ENCODE measurements around the gene ATP2A1. TPM values are rescaled to one million over a fixed set of nuclear protein-coding genes. Genes with fewer than 3 reads are reported as not detected.

The ATP2A1 gene
- total and polyA plus RNA-seq, 2 of the 13 experiments (the other 11 are each of a cell fraction or from before 2014, with no cell fraction given): 3.2 to 12.5 TPM

DNA sequence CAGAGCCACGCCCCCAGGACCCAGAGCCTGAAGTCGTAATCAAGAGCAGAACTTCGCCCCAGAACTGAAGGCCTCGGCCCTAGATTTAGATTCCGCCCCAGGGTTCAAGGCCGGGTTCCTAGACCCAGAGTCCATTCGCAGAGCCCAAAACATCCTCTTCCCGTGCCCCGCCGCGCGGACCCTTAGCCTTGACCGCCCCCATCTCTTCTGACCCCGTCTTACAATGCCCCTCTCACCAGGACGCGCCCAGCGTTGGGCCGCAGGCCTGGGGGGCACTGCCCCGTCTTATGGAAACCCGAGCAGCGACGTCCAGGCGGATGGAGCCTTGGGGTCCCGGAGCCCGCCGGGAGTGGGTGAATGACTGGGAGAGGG lies 58.5 kb downstream of the ATP2A1 start (continued):
- TF ChIP-seq REL (CRISPR knock-in tag; conservative IDR thresholded peaks at IDR 0.05) (no peak), RBM22 (optimal IDR thresholded peaks at IDR 0.05; ENCODE audit: low read length) (no peak), HDAC6 (IDR thresholded peaks at IDR 0.05; ENCODE audit: low read depth, low read length) (no peak), MAFK (conservative IDR thresholded peaks at IDR 0.05 in 1 of 2, IDR thresholded peaks at IDR 0.05 in 1 of 2; ENCODE audit: low read length in 2 of 2) (no peak), CENPT (CRISPR knock-in tag; IDR thresholded peaks at IDR 0.05; ENCODE audit: low read depth) (no peak), SATB2 (CRISPR knock-in tag; IDR thresholded peaks at IDR 0.05) (no peak), SPEN (CRISPR knock-in tag; IDR thresholded peaks at IDR 0.05; ENCODE audit: low read depth) (peak; percentile 25; the same call in 1 of the 2 replicates), ZSCAN25 (CRISPR knock-in tag; IDR thresholded peaks at IDR 0.05) (no peak), ZBTB38 (CRISPR knock-in tag; IDR thresholded peaks at IDR 0.05) (peak; percentile 50; the same call in 1 of the 2 replicates), ZNF430 (CRISPR knock-in tag; IDR thresholded peaks at IDR 0.05) (peak; percentile 70), RBFOX2 (IDR thresholded peaks at IDR 0.05; ENCODE audit: low read depth, low read length) (no peak), ZNF605 (CRISPR knock-in tag; IDR thresholded peaks at IDR 0.05) (peak; percentile 62; the same call in 1 of the 2 replicates), TRIM24 (CRISPR knock-in tag; IDR thresholded peaks at IDR 0.05) (peak; percentile 45; the same call in 1 of the 2 replicates), TBX3 (IDR thresholded peaks at IDR 0.05; ENCODE audit: borderline replicate concordance) (no peak), SMARCC2 (IDR thresholded peaks at IDR 0.05) (no peak), TOE1 (CRISPR knock-in tag; IDR thresholded peaks at IDR 0.05) (no peak), MAF1 (CRISPR knock-in tag; IDR thresholded peaks at IDR 0.05; ENCODE audit: borderline replicate concordance) (no peak), ISX (CRISPR knock-in tag; conservative IDR thresholded peaks at IDR 0.05) (no peak), MTF2 (CRISPR knock-in tag; IDR thresholded peaks at IDR 0.05; ENCODE audit: borderline replicate concordance) (no peak), SYNCRIP (IDR thresholded peaks at IDR 0.05; ENCODE audit: insufficient read depth, low read depth, low read length) (no peak), ZNF549 (CRISPR knock-in tag; IDR thresholded peaks at IDR 0.05) (no peak), ZFP62 (CRISPR knock-in tag; IDR thresholded peaks at IDR 0.05) (0 out of 2 replicates have a peak, but pooled peaks have one; percentile 25), KDM6A (CRISPR knock-in tag; IDR thresholded peaks at IDR 0.05; ENCODE audit: low read depth) (no peak)
- TF ChIP-seq, protein P1, sequence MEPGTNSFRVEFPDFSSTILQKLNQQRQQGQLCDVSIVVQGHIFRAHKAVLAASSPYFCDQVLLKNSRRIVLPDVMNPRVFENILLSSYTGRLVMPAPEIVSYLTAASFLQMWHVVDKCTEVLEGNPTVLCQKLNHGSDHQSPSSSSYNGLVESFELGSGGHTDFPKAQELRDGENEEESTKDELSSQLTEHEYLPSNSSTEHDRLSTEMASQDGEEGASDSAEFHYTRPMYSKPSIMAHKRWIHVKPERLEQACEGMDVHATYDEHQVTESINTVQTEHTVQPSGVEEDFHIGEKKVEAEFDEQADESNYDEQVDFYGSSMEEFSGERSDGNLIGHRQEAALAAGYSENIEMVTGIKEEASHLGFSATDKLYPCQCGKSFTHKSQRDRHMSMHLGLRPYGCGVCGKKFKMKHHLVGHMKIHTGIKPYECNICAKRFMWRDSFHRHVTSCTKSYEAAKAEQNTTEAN (CRISPR knock-in tag; conservative IDR thresholded peaks at IDR 0.05): 0 out of 2 replicates have a peak, but pooled peaks have one; percentile 62
- TF ChIP-seq, protein P2, sequence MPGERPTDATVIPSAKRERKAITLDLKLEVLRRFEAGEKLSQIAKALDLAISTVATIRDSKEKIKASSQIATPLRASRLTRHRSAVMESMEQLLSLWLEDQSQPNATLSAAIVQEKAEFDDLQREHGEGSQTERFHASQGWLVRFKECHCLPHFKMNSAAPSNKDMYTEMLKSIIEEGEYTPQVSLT (CRISPR knock-in tag; IDR thresholded peaks at IDR 0.05; ENCODE audit: borderline replicate concordance, low read depth): no peak
- TF ChIP-seq, protein P3, sequence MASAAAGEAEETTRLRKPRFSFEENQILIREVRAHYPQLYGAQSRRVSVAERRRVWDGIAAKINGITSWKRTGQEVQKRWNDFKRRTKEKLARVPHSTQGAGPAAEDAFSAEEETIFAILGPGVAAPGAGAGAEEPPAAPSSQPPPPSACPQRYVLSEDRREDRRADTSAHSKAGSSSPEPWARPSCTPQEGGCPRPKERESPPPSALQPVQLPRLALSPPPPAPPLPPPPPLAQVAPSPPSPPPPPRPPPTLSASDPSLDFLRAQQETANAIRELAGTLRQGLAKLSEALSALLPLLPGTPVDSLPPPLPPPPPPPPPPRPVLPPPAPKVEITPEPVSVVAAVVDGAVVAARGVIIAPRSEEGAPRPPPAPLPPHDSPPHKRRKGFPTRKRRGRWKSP (CRISPR knock-in tag; IDR thresholded peaks at IDR 0.05): no peak
- TF ChIP-seq, protein P4, sequence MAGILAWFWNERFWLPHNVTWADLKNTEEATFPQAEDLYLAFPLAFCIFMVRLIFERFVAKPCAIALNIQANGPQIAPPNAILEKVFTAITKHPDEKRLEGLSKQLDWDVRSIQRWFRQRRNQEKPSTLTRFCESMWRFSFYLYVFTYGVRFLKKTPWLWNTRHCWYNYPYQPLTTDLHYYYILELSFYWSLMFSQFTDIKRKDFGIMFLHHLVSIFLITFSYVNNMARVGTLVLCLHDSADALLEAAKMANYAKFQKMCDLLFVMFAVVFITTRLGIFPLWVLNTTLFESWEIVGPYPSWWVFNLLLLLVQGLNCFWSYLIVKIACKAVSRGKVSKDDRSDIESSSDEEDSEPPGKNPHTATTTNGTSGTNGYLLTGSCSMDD (CRISPR knock-in tag; IDR thresholded peaks at IDR 0.05): no peak
- TF ChIP-seq, protein P5, sequence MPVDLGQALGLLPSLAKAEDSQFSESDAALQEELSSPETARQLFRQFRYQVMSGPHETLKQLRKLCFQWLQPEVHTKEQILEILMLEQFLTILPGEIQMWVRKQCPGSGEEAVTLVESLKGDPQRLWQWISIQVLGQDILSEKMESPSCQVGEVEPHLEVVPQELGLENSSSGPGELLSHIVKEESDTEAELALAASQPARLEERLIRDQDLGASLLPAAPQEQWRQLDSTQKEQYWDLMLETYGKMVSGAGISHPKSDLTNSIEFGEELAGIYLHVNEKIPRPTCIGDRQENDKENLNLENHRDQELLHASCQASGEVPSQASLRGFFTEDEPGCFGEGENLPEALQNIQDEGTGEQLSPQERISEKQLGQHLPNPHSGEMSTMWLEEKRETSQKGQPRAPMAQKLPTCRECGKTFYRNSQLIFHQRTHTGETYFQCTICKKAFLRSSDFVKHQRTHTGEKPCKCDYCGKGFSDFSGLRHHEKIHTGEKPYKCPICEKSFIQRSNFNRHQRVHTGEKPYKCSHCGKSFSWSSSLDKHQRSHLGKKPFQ (CRISPR knock-in tag; IDR thresholded peaks at IDR 0.05; ENCODE audit: insufficient replicate concordance): no peak

All from HepG2 (cell line).